K562 (cell line): ENCODE measurements around the gene CBFA2T3. TPM values are rescaled to one million over a fixed set of nuclear protein-coding genes. Genes with fewer than 3 reads are reported as not detected.

Source experiments
- CCNT2 ChIP-seq: IDR thresholded peaks from 2 replicates; pipeline ENCODE4 v1.6.1; 2011; ENCODE audit warnings: borderline replicate concordance, low read depth, mild to moderate bottlenecking, moderate library complexity, mixed read lengths, low read length; ENCODE audit not compliant: insufficient read length; ENCODE audit errors: extremely low read depth
- CREB1 ChIP-seq, 2 experiments: sonication (generic) in 1 of 2; formaldehyde crosslinking in 1 of 2; IDR thresholded peaks; 2 replicates each; pipeline versions ENCODE4 v1.6.1 to v1.8.0; 2012 to 2022; ENCODE audit warnings: inconsistent platforms in 1 of 2, mild to moderate bottlenecking in 1 of 2, missing genetic modification reagents in 1 of 2, moderate library complexity in 1 of 2
- DMBX1 ChIP-seq: fragments of 250-450 bp; sonication (Bioruptor Pico); IDR thresholded peaks from 2 replicates; pipeline ENCODE4 v1.8.0; 2022; ENCODE audit warnings: inconsistent platforms, mild to moderate bottlenecking, moderate library complexity, borderline replicate concordance
- EP400 ChIP-seq: fragments of 450-650 bp; IDR thresholded peaks from 2 replicates; pipeline ENCODE4 v1.6.1; 2017; ENCODE audit warnings: antibody characterized with exemption, mild to moderate bottlenecking, moderate library complexity
- ESRRB ChIP-seq: fragments of 250-450 bp; sonication (Bioruptor Pico); IDR thresholded peaks from 2 replicates; pipeline ENCODE4 v1.5.0; 2020; ENCODE audit warnings: mild to moderate bottlenecking, moderate library complexity, borderline replicate concordance
- EZH2 ChIP-seq: IDR thresholded peaks from 2 replicates; pipeline ENCODE4 v1.6.1; 2012; ENCODE audit warnings: low read depth, mild to moderate bottlenecking, inconsistent platforms, low read length, borderline replicate concordance
- FOXK2 ChIP-seq, 2 experiments: fragments of 450-650 bp; IDR thresholded peaks in 1 of 2; conservative IDR thresholded peaks in 1 of 2; 2 replicates each; pipeline ENCODE4 v1.6.1; 2016; ENCODE audit warnings: low read depth in 2 of 2, mild to moderate bottlenecking in 1 of 2
- GATA2 ChIP-seq: sonication (generic); formaldehyde crosslinking; IDR thresholded peaks from 2 replicates; pipeline ENCODE4 v1.4.0; 2020; ENCODE audit warnings: mild to moderate bottlenecking, missing genetic modification reagents
- GATAD2B ChIP-seq: fragments of 450-650 bp; IDR thresholded peaks from 2 replicates; pipeline ENCODE4 v1.6.1; 2017; ENCODE audit warnings: mild to moderate bottlenecking, borderline replicate concordance
- L3MBTL2 ChIP-seq: fragments of 450-650 bp; IDR thresholded peaks from 2 replicates; pipeline ENCODE4 v1.6.1; 2016; ENCODE audit warnings: mild to moderate bottlenecking, moderate library complexity
- RBFOX2 ChIP-seq: fragments of 200-400 bp; formaldehyde crosslinking; IDR thresholded peaks from 2 replicates; pipeline ENCODE4 v1.6.1; 2017; ENCODE audit warnings: low read depth, mild to moderate bottlenecking, low read length, moderate library complexity
- SMARCA4 ChIP-seq: fragments of 450-650 bp; IDR thresholded peaks from 2 replicates; pipeline ENCODE4 v1.6.1; 2016
- ZEB2 ChIP-seq: fragments of 450-650 bp; IDR thresholded peaks from 2 replicates; pipeline ENCODE4 v1.6.1; 2016
- ZNF124 ChIP-seq: sonication (generic); formaldehyde crosslinking; IDR thresholded peaks from 2 replicates; pipeline ENCODE4 v1.8.1; 2022; ENCODE audit warnings: missing genetic modification reagents
- ZNF212 ChIP-seq: fragments of 450-650 bp; formaldehyde crosslinking; IDR thresholded peaks from 2 replicates; pipeline ENCODE4 v1.4.0; 2020; ENCODE audit warnings: mild to moderate bottlenecking
- ZNF263 ChIP-seq: sonication (generic); formaldehyde crosslinking; IDR thresholded peaks from 2 replicates; pipeline ENCODE4 v1.8.0; 2022; ENCODE audit warnings: mild to moderate bottlenecking, missing genetic modification reagents, borderline replicate concordance
- ZNF316 ChIP-seq: fragments of 450-650 bp; IDR thresholded peaks from 2 replicates; pipeline ENCODE4 v1.6.1; 2016
- ZNF707 ChIP-seq: fragments of 250-450 bp; sonication (Bioruptor Pico); conservative IDR thresholded peaks from 2 replicates; pipeline ENCODE4 v1.8.0; 2022; ENCODE audit warnings: inconsistent platforms, mild to moderate bottlenecking, moderate library complexity
- polyA plus RNA-seq, 8 experiments: library from polyadenylated mRNA; depleted of rRNA in 4 of 8; stranded (reverse) in 5 of 8; unstranded in 3 of 8; fragments of >200 nt; fragmentation: Nextera tagmentation in 2 of 8; fragmentation: Illumina TruSeq in 1 of 8; extraction: Ambion mirVana in 2 of 8; extraction: Trizol in 1 of 8; gene quantifications; 2 replicates each; pipeline versions ENCODE4 v1.2.1 to v1.2.3, GENCODE V29; 2011 to 2014; ENCODE audit warnings: inconsistent platforms in 1 of 8, missing spikeins in 1 of 8
- total RNA-seq, 7 experiments: library from RNA; depleted of rRNA in 6 of 7; stranded (reverse); fragments of >200 nt in 6 of 7; fragmentation: Illumina TruSeq in 2 of 7; extraction: Trizol in 2 of 7; gene quantifications; 2 replicates each; pipeline versions ENCODE4 v1.2.1 to v1.2.3, GENCODE V29; 2011 to 2021; ENCODE audit warnings: low replicate concordance in 1 of 7
- TF ChIP-seq, protein P1 (sequence below): fragments of 200-800 bp; sonication (Bioruptor generic); IDR thresholded peaks from 2 replicates; pipeline ENCODE4 v1.6.1; 2017; ENCODE audit warnings: missing genetic modification characterization, missing compliant biosample characterization
- TF ChIP-seq, protein P2 (sequence below): fragments of 450-650 bp; IDR thresholded peaks from 2 replicates; pipeline ENCODE4 v1.6.1; 2017; ENCODE audit warnings: antibody characterized with exemption, mild to moderate bottlenecking
- TF ChIP-seq, protein P3 (sequence below): conservative IDR thresholded peaks from 2 replicates; pipeline ENCODE4 v1.6.1; 2011; ENCODE audit warnings: low read depth, mild to moderate bottlenecking, low read length; ENCODE audit not compliant: control insufficient read depth

Gene CBFA2T3
- total and polyA plus RNA-seq, 9 of the 15 experiments (the other 6 are each of a cell fraction or from before 2014, with no cell fraction given), result 2.3 to 145 (median 6.7) TPM

DNA sequence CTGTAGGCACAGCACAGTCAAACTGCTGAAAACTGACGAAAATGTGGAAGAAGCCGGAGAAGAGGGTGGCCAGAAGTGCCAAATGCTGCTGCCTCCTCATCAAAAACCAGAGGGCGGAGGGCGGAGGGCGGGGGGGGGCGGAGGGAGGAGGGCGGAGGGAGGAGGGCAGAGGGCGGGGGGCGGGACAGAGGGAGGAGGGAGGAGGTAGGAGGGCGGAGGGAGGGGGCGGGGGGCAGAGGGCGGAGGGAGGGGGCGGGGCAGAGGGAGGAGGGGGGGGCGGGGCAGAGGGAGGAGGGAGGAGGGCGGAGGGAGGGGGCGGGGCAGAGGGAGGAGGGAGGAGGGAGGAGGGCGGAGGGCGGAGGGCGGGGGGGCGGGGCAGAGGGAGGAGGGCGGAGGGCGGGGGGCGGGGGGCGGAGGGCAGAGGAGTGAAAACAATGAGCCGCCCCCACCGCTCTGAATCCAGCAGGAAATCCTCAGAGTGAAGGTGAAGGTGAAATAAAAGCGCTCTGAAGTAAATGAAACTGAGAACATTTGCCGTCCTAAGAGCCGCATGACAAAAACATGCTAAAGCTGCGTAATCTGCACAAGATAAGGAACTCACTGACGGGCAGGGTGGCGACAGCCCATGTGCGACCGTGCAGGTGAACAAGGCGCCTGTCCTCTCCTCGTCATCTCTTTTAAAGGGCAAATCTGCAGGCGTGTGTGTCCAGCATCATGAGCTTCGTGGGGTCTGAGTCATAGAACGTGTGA lies 22.6 kb upstream of the CBFA2T3 start (continued):
- TF ChIP-seq SMARCA4 (peak; percentile 23; the same call in 1 of the 2 replicates), GATA2 (CRISPR knock-in tag) (peak; percentile 32; the same call in 1 of the 2 replicates), GATAD2B (no peak; the same call in 1 of the 2 replicates), RBFOX2 (no peak), ZNF707 (CRISPR knock-in tag) (no peak), DMBX1 (CRISPR knock-in tag) (no peak), FOXK2 (conservative IDR thresholded peaks at IDR 0.05 in 1 of 2, IDR thresholded peaks at IDR 0.05 in 1 of 2; ENCODE audit: low read depth in 2 of 2) (0 out of 4 replicates have a peak, but pooled peaks of 1 of the 2 experiments have one; percentile 26), ZNF212 (no peak), ZEB2 (peak; percentile 48; the same call in 1 of the 2 replicates), EP400 (peak; percentile 56), EZH2 (no peak), CREB1 (IDR thresholded peaks at IDR 0.05) (peak; percentile 68), CREB1 (CRISPR knock-in tag; IDR thresholded peaks at IDR 0.05) (peak; percentile 84), ZNF316 (no peak), ZNF263 (CRISPR knock-in tag) (peak; percentile 95), CCNT2 (no peak), ZNF124 (CRISPR knock-in tag) (no peak), L3MBTL2 (peak; percentile 93), ESRRB (CRISPR knock-in tag) (no peak)
- TF ChIP-seq, protein P1, sequence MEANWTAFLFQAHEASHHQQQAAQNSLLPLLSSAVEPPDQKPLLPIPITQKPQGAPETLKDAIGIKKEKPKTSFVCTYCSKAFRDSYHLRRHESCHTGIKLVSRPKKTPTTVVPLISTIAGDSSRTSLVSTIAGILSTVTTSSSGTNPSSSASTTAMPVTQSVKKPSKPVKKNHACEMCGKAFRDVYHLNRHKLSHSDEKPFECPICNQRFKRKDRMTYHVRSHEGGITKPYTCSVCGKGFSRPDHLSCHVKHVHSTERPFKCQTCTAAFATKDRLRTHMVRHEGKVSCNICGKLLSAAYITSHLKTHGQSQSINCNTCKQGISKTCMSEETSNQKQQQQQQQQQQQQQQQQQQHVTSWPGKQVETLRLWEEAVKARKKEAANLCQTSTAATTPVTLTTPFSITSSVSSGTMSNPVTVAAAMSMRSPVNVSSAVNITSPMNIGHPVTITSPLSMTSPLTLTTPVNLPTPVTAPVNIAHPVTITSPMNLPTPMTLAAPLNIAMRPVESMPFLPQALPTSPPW (CRISPR knock-in tag), result peak; percentile 99
- TF ChIP-seq, protein P2, sequence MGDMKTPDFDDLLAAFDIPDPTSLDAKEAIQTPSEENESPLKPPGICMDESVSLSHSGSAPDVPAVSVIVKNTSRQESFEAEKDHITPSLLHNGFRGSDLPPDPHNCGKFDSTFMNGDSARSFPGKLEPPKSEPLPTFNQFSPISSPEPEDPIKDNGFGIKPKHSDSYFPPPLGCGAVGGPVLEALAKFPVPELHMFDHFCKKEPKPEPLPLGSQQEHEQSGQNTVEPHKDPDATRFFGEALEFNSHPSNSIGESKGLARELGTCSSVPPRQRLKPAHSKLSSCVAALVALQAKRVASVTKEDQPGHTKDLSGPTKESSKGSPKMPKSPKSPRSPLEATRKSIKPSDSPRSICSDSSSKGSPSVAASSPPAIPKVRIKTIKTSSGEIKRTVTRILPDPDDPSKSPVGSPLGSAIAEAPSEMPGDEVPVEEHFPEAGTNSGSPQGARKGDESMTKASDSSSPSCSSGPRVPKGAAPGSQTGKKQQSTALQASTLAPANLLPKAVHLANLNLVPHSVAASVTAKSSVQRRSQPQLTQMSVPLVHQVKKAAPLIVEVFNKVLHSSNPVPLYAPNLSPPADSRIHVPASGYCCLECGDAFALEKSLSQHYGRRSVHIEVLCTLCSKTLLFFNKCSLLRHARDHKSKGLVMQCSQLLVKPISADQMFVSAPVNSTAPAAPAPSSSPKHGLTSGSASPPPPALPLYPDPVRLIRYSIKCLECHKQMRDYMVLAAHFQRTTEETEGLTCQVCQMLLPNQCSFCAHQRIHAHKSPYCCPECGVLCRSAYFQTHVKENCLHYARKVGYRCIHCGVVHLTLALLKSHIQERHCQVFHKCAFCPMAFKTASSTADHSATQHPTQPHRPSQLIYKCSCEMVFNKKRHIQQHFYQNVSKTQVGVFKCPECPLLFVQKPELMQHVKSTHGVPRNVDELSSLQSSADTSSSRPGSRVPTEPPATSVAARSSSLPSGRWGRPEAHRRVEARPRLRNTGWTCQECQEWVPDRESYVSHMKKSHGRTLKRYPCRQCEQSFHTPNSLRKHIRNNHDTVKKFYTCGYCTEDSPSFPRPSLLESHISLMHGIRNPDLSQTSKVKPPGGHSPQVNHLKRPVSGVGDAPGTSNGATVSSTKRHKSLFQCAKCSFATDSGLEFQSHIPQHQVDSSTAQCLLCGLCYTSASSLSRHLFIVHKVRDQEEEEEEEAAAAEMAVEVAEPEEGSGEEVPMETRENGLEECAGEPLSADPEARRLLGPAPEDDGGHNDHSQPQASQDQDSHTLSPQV, result peak; percentile 83
- TF ChIP-seq, protein P3, sequence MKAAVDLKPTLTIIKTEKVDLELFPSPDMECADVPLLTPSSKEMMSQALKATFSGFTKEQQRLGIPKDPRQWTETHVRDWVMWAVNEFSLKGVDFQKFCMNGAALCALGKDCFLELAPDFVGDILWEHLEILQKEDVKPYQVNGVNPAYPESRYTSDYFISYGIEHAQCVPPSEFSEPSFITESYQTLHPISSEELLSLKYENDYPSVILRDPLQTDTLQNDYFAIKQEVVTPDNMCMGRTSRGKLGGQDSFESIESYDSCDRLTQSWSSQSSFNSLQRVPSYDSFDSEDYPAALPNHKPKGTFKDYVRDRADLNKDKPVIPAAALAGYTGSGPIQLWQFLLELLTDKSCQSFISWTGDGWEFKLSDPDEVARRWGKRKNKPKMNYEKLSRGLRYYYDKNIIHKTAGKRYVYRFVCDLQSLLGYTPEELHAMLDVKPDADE, result no peak
